Measurements from ENCODE around the gene CUX1. TPM values are rescaled to one million over a fixed set of nuclear protein-coding genes. Genes with fewer than 3 reads are reported as not detected.

Gene CUX1
- total RNA-seq, 1 donor from 2014 or later, result 101 TPM

DNA sequence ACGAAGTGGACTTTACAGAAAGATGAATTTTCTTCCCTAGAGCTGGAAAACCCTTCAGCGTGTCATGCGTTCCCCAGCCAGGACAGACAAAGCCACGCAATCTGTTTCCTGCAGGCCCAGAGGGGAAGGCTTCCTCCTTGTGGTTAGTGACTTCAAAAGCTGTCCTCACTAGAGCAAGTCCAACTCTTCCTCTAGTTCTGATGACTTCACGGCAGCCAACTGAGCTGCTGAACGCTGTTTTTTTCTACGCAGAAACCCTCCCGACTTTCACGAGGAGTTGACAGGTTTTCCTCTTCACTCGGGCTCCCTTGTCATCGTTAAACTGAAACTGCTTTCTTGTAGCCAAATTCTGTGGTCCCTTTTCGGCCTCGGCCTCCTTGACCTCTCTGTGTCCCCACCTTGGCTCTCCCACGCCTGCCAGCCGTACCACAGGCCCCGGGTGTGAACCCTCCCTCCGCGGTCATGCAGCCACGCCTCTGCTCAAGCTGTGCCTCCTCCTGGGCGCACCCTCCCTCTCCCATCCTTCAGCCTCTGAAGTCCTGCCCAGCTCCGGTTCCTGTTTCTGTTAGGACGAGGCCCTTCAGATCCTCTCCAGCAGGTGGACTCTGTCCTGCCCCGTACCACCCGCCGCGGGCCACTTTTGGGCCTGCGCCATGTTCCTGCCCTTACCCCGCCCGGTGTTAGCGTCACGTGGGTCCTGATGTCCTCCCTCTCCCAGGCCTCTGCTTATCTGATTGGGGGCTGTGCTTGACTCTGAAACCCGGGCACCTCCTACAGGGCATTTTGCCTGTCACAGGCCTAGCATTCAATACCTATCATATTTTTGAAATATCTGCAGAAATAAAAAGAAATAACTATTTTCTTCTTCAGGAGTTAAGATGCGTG, 39.3 kb downstream of the CUX1 start:
- Histone ChIP-seq H3K27ac (peak overlapping the region; percentile 87 to 90), H3K36me3 (no peaks in the 10 kb centered on the region), H3K9me3 (no peaks in the 10 kb centered on the region), H3K27me3 (no peaks in the 10 kb centered on the region), H3K4me3 (peak overlapping the region; percentile 41 to 53), H3K4me1 (peaks cover 7 to 29% of the 10 kb centered on the region in 2 donors)
- TF ChIP-seq, protein P1, sequence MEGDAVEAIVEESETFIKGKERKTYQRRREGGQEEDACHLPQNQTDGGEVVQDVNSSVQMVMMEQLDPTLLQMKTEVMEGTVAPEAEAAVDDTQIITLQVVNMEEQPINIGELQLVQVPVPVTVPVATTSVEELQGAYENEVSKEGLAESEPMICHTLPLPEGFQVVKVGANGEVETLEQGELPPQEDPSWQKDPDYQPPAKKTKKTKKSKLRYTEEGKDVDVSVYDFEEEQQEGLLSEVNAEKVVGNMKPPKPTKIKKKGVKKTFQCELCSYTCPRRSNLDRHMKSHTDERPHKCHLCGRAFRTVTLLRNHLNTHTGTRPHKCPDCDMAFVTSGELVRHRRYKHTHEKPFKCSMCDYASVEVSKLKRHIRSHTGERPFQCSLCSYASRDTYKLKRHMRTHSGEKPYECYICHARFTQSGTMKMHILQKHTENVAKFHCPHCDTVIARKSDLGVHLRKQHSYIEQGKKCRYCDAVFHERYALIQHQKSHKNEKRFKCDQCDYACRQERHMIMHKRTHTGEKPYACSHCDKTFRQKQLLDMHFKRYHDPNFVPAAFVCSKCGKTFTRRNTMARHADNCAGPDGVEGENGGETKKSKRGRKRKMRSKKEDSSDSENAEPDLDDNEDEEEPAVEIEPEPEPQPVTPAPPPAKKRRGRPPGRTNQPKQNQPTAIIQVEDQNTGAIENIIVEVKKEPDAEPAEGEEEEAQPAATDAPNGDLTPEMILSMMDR (IDR thresholded peaks at IDR 0.05), result peak in 1 of 3 experiments; percentile 69
- DNase-seq (ENCODE audit: low spot score in 2 of 2), result peak; percentile 72 to 93
- intact Hi-C loops (cut with DNase I), result loop anchor here (2.0 to 5.0 kb wide), 3 partner anchors 26 to 66 kb away; no protein-coding TSS in a partner anchor

DNA sequence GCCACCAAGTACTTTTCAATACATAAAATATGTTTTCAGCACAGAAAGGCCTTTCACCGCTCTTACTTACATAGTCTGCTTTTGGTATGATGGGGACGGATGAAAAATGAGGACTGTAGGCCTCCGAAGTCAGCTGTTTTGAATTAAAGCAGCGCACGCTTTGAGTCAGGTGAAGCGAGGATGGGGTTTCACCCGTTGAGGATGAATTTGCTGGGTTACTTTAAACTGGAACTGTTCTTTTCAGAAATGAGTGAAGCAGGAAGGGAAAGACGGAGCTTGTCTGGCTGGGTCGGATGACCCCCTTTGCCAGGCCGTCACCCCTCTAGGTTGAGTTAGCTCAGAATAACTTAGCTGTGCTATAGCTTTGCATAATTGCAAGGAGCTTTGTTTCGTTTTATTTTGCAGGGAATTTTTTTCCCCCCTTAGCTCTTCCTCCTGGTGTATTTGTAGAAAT, 40.0 kb downstream of the CUX1 start:
- no peaks in the 10 kb centered on the region for H3K9me3 ChIP-seq
- DNase-seq (ENCODE audit: low spot score in 2 of 2), result no peak
- intact Hi-C loops (cut with DNase I), result loop anchor here (2.0 to 5.0 kb wide), 3 partner anchors 25 to 65 kb away; no protein-coding TSS in a partner anchor
- TF ChIP-seq, protein P1 (IDR thresholded peaks at IDR 0.05), result no peak
- no peaks in the 10 kb centered on the region for H3K27me3 ChIP-seq
- no peaks in the 10 kb centered on the region for H3K36me3 ChIP-seq
- peak overlapping the region; percentile 41 to 53 for H3K4me3 ChIP-seq
- peaks cover 7 to 29% of the 10 kb centered on the region in 2 donors for H3K4me1 ChIP-seq
- peak overlapping the region; percentile 87 to 90 for H3K27ac ChIP-seq

DNA sequence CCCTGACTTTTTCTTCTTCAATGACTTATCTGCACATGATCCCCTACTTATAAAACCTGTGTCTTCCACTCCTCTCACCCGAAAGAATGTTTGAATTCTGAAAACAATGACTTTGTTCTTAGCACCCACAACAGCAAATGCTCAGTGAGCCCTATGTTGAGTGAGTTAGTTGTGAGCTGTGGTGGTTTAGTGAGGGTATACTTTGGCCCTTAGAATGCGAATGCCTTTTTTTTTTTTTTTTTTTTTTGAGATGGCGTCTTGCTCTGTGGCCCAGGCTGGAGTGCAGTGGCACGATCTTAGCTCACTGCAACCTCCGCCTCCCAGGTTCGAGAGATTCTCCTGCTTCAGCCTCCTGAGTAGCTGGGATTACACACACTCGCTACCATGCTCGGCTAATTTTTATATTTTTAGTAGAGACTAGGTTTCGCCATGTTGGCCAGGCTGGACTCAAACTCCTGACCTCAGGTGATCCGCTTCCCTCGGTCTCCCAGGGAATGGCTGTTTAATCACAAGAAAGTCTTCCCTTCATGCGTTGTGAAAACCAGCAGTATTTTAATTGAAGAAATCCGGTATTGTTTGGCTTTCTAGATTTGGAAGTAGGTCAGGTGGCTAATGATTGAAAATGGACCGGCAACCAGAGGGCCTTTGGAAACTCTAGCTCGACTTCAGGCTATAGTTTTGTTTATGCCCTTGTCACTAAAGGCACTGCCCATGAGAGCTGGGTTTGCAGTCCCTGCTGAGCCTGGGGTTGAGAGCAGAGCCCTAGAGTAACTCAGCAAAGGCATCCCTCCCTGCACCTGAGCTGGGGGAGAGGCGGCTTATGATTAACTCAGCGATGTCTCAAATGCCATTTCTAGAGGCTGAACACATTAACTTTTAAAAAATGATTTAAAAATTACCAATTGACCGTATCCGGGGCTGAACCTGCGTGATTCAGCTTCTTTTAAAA, 41.3 kb downstream of the CUX1 start:
- Histone ChIP-seq H3K27me3 (no peaks in the 10 kb centered on the region), H3K27ac (peak overlapping the region; percentile 87 to 90), H3K4me3 (peak overlapping the region in 1 of 2 donors; percentile 30), H3K4me1 (peaks cover 7 to 29% of the 10 kb centered on the region in 2 donors), H3K9me3 (no peaks in the 10 kb centered on the region), H3K36me3 (no peaks in the 10 kb centered on the region)
- intact Hi-C loops (cut with DNase I), result loop anchor here (5.0 kb wide), 1 partner anchor 64 kb away; no protein-coding TSS in a partner anchor
- TF ChIP-seq, protein P1 (IDR thresholded peaks at IDR 0.05), result no peak
- DNase-seq (ENCODE audit: low spot score in 2 of 2), result no peak

GRCh38 chr7:101859411-101860106, 42.1 kb downstream of the CUX1 start:
- H3K27ac ChIP-seq, result peak overlapping the region; percentile 87 to 90

More at GRCh38 chr7:101859411-101860106, 42.1 kb downstream of the CUX1 start:
- DNase-seq (ENCODE audit: low spot score in 2 of 2), result no peak
- TF ChIP-seq, protein P1 (IDR thresholded peaks at IDR 0.05), result no peak
- Histone ChIP-seq H3K27me3 (no peaks in the 10 kb centered on the region), H3K9me3 (no peaks in the 10 kb centered on the region), H3K4me1 (peaks cover 7 to 29% of the 10 kb centered on the region in 2 donors), H3K36me3 (no peaks in the 10 kb centered on the region), H3K4me3 (peak overlapping the region in 1 of 2 donors; percentile 30)
- intact Hi-C loops (cut with DNase I), result loop anchor here (5.0 kb wide), 1 partner anchor 63 kb away; no protein-coding TSS in a partner anchor
